ENCODE data around the gene ARSJ.
"Not testable (repeated sequence)": the region's sequence is repeated elsewhere in the genome, so short reads cannot be mapped to it uniquely, and the experiment has no call there.

ARSJ gene
- total RNA-seq, result 0.61 to 0.67 reads per million in 2 donors

DNA sequence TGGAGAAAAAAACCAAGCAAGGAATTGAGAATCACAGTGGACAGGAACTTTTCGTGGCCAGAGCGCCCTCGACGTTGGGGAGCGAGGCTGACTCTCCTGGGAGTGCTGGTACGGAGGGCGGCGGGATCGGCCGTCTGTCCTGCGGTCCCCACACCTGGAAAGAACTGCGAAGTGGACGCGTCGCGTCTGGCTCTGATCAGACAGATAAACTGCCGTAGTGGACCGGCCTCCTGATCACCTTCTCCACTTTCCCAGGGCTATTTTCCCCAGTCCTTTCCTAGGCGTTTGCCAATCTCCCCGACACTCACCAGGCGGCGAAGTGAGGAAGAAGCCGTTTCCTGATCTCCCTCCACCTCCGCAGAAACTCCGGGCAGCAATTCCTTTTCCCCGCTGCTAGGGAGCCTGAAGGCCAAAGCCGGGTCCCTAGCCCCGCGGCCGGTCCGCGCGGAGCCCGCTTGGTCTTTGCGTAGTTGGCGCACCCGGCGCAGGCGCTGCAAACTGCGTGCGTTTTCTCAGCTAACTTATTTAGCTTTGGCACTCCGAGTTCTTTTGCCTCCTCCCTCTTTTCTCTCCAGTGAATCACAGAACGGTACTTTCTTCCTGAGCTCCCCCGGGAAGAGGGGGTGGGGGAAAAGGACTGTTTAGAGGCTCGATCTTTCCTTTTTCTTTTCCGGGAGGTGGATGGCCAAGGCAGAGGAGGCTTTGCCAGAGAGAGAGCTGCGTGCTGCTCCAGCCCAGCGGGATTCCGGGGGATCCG lies at the start of gene ARSJ:
Gene ARSJ (minus strand): TSS at position 500 of the 757 bp plus-strand sequence. CDS start 813 bp downstream, outside the sequence.
- no peak for DNase-seq

DNA sequence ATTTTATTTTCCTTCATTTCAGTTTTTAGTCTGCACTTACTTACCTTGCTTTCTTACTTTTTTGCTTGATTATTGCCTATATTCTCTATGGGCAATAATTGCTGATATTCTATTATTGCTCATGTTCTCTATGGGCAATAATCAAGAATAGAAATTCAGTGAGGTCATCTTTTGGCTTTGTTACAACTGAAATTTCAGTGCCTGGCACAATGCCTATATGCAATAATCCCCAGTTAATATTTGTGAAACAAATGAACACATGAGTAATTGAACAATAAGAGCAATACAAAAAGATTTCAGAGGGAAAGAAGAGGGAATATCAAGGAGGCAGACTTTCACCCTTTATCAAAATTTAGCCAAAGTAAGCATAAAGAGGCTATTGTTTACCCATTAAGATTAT lies 48.6 kb upstream of the ARSJ start:
- no peak for DNase-seq

DNA sequence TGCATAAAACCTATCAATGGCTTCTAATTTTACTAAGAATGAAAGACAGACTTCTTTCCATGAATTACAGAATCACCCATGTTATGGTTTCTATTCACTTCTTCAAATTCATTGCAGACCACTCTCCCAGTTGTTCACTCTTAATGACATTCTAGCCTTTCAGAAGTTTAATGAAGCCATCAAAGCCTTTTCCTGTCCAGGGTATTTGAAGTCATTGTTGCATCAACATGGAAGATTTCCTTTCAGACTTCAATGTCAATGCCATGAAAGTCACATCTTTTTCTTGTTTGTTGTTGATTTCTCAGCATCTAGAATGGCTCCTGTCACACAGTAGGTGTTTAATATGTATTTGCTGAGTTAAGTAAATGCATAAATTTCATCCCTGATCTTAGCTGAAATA lies 48.1 kb upstream of the ARSJ start:
- no peak for DNase-seq

DNA sequence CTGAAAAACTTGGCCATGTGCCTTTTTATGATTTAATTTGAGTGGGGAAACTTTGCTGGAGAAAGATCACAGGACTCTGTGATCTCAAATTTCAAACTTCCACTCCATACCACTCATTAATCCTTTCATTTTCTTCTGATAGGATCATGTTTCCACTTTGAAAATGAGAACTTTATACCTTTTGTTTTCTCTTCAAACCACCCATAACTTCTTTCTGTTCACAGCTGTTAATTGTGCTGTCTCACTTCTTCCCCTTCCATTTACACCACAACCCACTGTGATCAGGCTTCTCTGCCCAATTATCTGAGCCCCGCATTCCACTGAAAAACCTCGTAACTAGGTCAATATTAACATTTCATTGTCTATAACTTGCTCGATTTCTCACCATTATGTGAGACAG lies 47.0 kb upstream of the ARSJ start:
- no peak for DNase-seq

DNA sequence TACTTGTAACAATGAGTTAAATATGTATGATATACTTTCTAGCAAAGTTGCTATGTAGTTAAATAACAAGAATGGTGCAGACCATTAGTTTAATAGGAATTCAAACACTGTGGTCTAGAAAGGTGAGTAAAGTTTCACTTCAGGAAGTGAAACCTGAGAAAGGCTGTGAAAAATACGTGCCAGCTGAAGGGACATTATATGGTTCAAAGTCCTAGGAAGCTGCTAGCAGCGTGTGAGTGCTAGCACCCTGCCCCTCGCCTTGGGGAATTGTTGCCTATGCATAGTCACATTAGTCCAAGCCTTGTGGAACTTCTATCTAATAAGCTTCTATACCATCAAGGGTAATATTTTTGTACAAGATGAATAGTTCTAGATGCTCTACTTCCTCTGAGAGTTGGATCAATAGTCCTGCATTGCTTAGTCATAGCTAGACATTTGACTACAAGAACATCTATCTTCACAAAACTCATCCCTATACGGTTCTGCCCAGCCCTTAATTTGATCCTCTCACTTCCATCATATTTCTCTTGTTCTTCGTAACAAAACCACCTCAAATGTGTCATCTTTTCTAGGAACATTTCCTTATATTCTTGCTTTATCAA lies 45.8 kb upstream of the ARSJ start:
- no peak for DNase-seq

DNA sequence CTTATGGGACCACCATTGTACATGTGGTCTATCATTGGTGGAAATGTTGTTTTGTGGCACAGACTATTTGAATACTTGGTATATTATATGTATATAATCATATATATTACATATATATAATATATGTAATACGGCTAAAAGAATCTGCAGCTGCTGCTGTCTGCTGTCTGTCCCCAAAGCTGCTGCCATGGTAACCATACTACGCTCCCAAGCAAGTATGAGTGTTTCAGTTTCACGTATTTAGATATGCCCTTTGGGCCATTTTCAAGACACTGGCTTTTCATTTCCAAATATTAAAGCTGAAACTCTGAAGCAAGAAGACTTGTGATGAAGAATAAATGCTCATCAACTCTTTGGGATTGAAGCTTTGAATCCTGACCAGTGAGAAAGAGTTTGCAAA lies 42.0 kb upstream of the ARSJ start:
- no peak for DNase-seq

DNA sequence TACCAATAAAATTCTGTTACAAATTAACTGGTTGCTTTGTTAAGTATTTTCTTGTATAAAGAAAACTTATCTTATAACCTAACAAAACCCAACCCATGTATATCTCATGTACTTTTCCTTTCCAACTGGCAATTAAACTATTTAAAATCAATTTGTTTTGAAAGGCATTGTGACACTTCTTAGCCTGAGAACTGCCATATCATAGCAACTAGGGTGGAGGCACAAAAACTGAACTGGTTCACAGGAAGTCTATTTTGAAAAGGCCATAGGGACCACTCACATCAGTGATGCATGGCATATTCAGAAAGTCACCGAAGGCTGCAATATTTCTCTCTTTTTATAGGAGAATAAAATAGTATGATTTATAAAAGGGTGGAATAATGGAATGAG lies 40.5 kb upstream of the ARSJ start:
- no peak for DNase-seq

DNA sequence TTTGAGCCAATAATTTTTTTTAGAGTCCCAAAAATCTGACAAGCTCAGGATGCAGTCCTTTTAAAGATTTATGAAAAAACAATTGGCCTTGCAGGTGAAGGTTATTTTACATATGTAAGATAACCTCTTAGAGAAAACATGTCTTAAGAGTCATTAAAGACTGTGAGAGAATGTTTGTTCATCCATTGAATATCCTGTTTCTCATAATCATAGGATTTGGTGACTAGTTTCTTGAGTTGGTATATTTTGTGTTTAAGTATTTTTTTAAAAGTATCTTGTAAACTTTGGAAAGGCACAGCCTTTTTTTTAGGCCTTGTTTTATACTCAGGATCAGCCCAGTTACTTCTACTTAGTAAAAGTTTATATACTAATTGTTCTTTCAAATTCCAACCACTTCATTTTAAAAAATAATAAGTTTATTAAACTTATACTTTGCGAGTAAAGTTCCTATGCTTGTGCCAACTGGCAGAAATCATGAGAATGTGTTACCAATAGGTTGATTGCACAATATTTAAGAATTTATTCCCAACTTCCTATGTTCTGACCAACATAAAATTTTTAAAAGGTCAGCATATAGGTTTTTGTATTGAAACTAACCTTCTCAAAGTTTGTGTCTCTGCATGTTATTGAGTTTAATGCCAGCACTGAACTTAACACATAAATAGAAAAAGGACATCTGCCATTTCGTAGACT lies 40.0 kb upstream of the ARSJ start:
- no peak for DNase-seq

DNA sequence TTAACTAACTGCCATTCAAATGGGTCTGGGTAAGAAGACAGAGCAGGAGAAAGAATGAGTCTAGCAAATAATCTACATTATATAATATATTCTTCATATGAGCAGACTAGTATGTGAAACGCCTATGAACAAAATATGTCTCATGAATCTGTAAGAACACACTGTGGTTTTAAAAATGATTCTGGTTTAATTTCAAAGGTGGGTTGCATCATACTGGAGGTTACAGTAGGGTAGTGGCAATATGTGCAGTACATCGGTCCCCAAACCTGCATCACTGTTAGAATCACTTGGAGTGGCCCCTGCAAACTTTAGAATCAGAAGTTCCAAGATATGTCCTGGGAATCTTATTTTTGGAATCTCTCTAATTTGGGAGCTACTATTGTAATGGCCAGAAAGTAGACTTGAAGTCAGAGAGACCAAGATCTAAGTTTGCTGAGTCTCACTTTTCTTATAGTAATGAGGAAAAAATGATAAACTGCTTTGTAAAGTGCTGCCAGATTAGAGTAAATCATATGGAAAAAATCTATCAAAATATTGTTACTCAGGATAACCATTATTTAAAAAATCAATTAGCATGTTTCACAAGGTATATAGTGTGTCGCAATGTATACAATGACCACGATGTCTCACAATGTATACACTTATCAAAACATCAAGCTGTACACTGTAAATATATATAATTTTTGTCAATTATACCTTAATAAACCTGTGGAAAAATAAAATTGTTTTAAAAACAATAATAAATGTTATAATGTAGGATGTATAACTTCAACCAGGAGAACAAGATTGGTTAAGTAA lies 37.9 kb upstream of the ARSJ start:
- no peak for DNase-seq

DNA sequence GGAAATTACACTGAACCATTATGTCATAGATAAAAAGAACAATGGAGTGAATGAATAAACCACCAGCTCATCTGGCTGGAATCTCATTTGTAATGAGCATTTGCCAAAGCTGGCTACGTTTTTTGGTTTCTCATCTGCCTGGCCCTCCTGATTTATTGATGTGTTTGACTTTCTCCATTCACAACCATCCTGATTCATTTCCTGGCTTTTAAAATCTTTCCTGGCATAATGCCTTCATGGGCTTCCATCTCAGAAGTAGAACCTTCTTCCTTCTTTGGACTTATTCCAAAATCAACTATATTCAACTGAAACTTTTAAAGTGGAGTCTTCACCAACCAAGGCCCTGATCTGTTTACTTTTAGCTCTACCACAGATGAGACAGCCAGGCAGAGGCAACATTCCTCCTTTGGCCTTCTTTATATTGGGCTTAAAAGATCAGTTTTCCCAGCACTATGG lies 36.0 kb upstream of the ARSJ start:
- no peak for DNase-seq

DNA sequence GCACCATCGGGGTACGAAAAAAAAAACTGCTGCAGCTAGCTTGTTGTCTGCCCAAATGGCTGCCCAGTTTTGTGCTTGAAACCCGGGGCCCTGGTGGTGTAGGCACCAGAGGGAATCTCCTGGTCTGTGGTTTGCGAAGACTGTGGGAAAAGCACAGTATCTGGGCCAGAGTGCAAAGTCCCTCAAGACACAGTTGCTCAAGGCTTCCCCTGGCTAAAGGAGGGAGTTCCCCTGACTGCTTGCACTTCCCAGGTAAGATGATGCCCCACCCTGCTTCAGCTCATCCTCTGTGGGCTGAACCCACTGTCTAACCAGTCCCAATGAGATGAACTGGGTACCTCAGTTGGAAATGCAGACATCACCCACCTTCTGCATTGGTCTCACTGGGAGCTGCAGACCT lies 33.8 kb upstream of the ARSJ start:
- DNase-seq, result not testable (repeated sequence)

DNA sequence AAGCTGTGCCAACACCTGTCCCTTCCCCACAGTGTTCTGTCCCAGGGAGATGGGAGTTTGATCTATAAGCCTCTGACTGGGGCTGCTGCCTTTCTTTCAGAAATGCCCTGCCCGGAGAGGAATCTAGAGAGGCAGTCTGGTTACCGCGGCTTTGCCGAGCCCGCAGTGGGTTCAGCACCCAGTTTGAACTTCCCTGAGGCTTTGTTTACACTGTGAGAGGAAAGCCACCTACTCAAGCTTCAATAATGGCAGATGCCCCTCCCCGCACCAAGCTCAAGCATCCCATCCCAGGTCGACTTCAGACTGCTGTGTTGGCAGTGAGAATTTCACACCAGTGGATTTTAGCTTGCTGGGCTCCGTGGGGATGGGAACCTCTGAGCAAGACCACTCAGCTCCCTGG lies 33.3 kb upstream of the ARSJ start:
- DNase-seq, result no peak

DNA sequence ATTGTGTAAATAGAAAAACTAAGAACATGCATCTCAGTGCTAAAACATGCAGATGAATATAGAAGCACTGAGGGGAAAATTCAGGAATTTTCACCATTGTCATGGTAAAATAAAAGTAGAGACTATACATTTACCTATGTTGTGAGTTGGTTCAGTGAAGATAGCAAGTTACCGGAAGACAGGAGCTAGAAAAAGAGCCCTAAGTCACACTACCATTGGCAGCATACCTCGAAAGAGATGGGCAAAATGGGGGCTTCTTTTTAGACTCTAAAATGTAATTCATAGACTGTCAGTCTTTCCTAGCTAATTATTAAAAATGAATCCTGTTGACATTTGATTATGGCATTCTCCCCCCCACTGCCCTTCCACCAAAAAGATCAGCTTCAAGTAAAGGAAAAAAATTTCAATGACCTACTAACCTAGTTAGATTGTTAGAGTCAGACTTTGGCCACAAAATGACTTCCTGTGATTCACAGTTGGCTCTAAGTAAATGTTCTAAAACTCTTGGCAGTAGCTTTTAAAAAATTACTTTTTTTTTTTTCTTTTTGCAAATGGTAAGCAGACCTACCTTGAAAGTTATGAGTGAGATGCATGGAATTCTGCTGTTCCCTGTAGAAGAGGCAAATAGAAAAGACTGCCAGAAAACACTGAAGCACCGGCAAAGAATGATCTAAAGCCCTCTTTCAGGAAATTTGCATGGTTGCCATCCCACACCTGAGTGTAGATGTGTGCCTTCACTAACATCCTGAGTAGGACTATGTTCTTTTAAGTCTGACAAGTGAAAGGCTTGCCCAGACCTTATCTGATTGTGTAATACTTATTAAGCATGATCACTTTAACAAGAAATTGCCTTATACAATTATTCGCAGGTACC lies 26.4 kb upstream of the ARSJ start:
- no peak for DNase-seq

DNA sequence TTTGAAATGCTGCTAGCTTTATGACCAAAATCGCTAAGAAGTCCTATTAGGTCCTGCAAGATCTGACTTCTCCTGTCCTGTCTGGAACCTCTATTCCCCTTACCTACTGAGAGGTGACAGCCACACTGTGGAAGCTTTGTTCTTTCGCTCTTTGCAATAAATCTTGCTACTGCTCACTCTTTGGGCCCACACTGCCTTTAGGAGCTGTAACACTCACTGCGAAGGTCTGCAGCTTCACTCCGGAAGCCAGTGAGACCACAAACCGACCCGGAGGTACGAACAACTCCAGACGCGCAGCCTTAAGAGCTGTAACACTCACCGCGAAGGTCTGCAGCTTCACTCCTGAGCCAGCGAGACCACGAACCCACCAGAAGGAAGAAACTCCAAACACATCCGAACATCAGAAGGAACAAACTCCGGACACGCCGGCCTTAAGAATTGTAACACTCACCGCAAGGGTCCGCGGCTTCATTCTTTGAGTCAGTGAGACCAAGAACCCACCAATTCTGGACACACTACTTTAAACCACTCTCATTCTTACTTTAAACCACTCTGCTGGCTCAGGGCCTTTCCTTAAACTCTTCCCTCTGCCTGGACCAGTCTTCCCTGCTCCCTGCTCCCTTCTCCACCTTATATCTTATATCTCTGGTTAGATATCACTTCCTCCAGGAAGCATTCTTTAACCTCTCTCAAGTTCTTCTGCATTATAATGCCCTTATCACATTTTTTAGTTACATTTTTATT lies 25.2 kb upstream of the ARSJ start:
- DNase-seq, result not testable (repeated sequence)

DNA sequence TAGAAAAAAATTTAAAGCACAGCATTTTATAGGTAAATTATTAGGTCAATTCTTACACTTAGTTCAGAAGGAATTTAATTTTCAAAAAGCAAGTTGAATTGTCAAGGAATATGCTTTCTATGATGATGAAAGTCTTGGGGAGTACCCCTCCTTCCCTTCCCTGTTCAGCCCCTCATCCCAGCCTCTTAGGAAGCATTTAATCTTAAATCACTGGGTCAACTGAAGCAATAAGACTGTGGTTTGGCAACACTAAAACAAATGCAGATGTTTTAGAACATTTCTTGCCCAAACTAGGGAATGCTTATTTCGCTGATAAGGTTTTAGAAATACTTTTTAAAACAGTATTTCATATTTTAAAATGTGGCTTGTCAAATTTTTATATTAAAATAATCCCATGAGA lies 19.1 kb upstream of the ARSJ start:
- DNase-seq, result no peak

DNA sequence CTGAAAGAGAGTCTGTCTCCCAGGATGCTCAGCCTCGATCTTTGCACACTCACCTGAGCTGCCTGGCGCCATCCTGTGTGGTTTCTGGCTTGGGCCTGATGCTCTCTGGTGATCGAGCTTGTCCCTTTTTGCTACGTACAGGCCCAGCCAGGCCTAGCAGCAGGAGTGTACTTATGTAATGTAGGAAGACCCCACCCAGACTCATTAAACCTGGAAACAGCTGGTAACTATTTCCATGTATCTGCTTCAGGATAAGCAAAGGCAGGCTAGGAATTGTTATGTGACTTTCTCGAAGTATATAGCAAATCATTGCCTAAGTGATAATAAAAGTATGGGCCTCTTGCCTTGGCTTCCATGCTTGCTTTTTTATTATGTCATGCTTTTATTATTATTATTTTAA lies 18.6 kb upstream of the ARSJ start:
- DNase-seq, result no peak

DNA sequence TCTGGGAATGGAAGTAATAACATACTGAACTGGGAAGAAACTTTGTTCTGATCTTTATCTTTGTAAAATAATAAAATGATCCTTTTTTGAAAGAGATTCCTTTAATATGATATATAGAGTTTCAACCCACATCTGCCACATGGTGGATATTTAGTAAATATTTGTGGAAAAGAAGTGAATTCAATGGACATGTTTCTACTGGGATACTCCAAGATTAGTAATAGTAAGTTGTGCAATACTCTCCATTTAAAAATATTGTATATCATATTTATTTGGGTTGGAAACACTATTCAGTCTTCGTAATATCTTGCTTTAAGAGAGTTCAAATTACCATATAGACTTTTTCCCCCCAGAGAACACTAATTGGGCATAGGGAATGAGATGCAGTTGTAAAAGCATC lies 17.8 kb upstream of the ARSJ start:
- no peak for DNase-seq

DNA sequence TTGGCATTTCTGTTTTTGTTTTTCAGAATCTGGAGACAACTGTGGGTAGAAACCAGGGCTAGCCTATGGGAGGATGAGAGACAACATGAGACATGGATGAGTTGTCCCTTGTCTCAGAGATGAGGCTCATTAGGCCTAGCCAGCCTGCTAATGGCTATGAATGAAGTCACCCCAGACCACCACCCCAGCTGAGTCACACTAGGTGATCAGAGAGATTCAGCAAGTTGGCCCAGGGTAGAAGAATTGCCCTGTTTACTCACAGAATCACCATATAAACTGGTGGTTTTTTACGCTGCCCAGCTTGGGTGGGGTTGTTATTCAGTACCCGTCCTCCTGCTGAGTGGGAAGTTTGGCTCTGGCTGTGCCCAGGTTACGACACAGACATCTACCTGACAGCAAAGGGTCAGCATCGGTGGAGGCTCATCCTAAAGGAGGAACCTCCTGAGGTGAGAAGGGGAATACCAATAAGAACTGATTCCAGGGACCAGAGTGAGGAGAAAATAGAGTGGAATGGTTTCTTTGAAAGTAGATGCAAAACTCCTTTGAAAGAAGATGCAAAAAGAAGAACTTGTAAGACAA lies 17.2 kb upstream of the ARSJ start:
- DNase-seq, result no peak

DNA sequence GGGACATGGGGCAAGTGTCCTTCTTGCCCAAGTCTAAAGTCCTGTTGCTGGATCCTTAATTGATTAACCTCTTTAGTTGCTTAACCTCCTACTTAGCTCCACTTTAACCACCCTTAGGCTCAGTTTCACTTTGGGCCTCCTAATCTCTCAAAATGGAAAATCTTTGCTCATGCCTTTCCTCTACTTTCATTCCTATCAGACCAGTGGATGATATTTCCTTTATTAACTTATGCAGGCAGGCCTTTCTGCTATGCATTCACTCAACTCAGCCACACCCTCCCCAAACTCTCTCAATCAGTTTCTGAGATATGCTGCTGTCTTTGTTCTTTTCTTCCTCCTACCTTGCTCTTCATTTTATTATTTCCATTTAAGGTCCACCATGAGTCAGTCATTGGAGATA lies 14.4 kb upstream of the ARSJ start:
- no peak for DNase-seq

DNA sequence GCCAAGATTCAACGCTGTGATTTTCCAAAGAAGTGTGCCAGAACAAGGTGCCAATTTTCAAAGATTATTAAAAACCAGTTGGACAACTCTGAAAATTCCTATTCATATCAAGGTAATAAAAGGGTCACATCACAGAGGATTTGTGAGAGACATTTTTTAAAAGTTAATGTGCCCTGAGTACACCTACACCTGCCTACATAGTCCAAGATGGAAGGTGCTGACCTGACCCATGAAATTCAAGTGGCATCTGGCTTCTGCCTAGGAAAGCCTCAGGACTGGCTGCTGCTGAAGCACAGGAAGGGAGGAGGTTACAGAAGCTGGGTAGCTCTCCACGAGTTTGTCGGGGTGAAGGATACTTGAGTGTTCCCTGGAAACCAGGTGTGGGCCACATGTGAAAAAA lies 11.4 kb upstream of the ARSJ start:
- DNase-seq, result no peak

DNA sequence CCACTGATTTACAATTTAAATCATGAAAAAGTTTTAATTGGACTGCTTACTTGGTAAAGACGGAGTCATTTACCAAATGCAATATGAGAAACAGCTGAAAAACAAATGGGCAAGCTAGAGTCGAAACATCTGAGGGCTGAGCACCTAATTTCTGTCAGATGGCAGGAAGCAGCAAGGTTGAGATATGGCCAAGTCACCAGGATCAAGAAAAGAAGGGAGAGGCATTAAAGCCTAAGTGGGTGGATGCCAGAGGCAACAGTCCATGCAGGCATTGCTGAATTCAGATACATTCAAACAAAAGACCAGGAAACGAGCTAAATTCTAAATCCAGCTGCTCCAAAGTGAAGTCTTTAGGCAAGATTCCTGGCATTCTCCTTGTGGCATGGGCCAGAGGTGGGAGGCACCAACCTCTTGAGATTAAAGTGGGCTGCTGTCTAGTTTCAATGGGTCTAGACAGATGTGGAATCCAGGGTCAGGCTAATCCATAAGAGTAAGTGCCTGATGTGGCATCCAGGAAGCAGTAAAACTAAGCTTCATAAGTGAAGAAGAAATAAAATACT lies 8.0 kb upstream of the ARSJ start:
- DNase-seq, result no peak

Measured in activated gamma-delta T cell (primary cell).